GM12875 (cell line): ENCODE results near the gene OR7G2.

Experiments used
- H3K4me3 ChIP-seq: one replicate; pipeline ENCODE4 v1.5.1; 2011; ENCODE audit warnings: low read depth, low read length, control low read depth
- TF ChIP-seq, protein P1 (sequence below): IDR thresholded peaks from 2 replicates; pipeline ENCODE4 v1.5.1; 2011; ENCODE audit warnings: low read depth, mild to moderate bottlenecking, control low read depth, inconsistent platforms, low read length, moderate library complexity, borderline replicate concordance; ENCODE audit not compliant: insufficient read depth

Gene OR7G2

GRCh38 chr19:9107375-9107774, at the start of gene OR7G2:
Gene OR7G2 (minus strand): TSS chr19:9107475. CDS start chr19:9103243, 4,232 bp downstream.
- TF ChIP-seq, protein P1, sequence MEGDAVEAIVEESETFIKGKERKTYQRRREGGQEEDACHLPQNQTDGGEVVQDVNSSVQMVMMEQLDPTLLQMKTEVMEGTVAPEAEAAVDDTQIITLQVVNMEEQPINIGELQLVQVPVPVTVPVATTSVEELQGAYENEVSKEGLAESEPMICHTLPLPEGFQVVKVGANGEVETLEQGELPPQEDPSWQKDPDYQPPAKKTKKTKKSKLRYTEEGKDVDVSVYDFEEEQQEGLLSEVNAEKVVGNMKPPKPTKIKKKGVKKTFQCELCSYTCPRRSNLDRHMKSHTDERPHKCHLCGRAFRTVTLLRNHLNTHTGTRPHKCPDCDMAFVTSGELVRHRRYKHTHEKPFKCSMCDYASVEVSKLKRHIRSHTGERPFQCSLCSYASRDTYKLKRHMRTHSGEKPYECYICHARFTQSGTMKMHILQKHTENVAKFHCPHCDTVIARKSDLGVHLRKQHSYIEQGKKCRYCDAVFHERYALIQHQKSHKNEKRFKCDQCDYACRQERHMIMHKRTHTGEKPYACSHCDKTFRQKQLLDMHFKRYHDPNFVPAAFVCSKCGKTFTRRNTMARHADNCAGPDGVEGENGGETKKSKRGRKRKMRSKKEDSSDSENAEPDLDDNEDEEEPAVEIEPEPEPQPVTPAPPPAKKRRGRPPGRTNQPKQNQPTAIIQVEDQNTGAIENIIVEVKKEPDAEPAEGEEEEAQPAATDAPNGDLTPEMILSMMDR: no peak
- no peak within 1 kb of the TSS for H3K4me3 ChIP-seq

DNA sequence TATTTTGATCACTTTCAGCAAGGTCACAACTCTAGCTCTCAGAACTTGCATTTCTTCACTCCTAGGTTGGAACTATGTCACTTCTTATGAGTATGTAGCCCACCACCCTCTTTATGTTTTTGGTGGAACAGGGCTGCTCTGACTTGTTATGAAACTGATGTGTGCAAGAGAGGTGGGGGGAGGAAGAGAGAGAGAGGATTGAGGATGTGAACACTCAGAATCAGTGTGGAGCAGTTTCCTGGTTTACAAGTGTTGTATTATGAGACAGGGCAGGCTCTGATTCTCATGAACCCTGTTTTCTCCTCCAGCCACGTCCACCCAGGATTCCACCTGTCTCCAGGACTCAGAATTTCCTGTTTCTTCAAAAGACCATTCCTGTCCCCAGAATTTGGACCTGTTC, 49.0 kb upstream of the OR7G2 start:
- TF ChIP-seq, protein P1: no peak
- no peak overlapping the region for H3K4me3 ChIP-seq

DNA sequence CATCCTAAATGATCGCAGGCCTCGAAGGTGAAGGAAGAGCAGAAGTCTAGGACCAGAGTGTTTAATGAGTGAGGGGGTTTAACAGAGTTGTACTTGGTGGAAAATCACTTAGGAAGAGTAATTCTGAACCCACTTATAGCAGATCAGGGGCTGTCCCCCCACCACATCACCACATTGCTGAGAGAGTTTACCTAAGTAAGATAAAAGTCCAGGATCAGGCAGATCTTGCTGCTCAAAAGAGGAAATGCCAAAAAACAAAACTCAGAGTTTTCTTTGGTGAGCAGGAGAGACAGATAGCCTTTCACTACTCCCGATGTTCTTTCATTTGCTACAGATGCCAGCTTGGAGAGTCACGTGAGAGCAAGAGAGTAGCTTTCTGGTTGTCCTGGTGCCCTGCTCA, 48.3 kb upstream of the OR7G2 start:
- H3K4me3 ChIP-seq: no peak overlapping the region
- TF ChIP-seq, protein P1: no peak

DNA sequence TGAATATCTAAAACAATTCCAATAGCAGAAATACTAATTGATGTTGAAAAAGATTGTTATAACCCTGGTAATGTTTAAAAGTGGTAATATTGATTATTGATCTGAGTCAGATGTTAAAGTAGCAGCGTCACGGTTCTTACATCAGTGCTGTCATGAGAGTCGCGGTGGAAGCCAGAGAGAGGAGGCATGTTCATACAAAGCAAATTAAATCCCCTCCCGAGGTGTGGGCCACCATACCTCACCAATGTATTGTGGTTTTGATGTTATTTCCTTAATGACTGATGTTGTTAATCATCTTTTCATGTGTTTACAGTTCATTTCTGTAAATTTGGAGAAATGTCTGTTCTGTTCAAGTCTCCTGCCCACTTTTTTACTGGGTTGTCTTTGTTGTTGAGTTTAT, 44.1 kb upstream of the OR7G2 start:
- TF ChIP-seq, protein P1: no peak
- H3K4me3 ChIP-seq: no peak overlapping the region

GRCh38 chr19:9150650-9151049, 43.4 kb upstream of the OR7G2 start:
- no peak overlapping the region for H3K4me3 ChIP-seq
- TF ChIP-seq, protein P1: no peak

DNA sequence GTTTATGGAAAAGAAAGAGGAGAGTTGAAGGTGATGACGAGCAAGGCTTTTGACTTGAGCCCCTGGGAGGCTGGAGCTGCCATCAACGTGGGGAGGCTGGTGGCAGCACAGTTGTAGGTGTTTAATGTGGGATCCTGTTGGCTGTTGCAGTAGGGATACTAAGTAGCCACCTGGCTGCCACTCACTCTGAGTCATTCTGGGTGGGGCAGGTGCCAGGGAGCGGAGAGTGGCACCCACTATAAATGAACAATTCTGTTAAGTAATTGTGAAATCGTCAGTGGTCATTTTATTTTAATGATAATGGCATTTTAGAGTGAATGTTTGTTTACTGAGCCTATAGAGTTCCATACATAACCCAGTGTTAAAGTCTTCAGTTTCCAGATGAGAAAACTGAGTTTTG, 42.7 kb upstream of the OR7G2 start:
- no peak overlapping the region for H3K4me3 ChIP-seq
- TF ChIP-seq, protein P1: no peak

DNA sequence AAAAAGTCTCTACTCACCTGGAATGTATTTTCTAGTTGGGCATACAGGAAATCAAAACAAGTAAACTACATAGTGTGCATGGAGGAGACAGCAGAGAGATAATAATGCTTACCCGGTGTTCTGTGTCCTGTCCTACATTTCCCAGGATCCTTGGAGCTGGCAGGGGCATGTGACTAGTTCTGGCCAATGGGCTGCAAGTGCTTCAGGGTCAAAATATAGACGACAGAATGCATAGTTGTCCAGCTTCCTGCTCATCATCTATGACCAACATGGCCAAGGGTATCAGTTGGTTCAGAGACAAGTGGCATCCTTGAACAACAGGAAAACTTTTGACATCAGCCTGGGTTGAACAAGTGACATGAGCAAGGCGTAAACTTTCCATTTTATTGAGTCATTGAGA, 41.4 kb upstream of the OR7G2 start:
- H3K4me3 ChIP-seq: no peak overlapping the region
- TF ChIP-seq, protein P1: no peak
